GM21381 (cell line): Measurements from ENCODE around the gene RPL36.
"Not testable (repeated sequence)": the region's sequence is repeated elsewhere in the genome, so short reads cannot be mapped to it uniquely, and the experiment has no call there.

Experiments
- ATAC-seq: cut with Tn5 transposase; IDR thresholded peaks from one replicate; pipeline ENCODE4 v1.9.1; 2021; ENCODE audit warnings: mild to moderate bottlenecking, moderate library complexity; ENCODE audit not compliant: unreplicated experiment

RPL36 gene

GRCh38 chr19:5703819-5704818 lies 14.0 kb downstream of the RPL36 start:
- ATAC-seq: no peak

DNA sequence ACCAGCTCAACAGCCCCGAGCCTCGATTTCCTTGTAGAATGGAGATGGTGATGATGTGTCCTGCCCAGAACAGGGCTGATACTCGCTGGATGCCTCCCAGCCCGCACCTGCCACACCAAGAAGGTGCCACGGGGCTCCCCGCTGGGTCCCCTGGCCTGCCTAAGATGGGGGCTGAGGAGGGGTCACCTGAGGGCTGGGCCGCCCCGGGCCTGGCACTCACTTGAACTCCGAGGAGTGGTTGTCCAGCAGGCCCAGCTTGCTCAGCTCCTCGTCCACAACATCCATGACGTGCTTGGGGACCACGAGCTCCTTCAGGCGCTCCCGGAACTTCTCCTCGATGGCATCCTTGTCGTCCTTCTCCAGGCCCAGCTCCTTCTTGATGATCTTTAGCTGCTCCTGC lies 15.5 kb downstream of the RPL36 start:
- no peak for ATAC-seq

- no peak for ATAC-seq
Observed at GRCh38 chr19:5706876-5707573, 16.9 kb downstream of the RPL36 start.

DNA sequence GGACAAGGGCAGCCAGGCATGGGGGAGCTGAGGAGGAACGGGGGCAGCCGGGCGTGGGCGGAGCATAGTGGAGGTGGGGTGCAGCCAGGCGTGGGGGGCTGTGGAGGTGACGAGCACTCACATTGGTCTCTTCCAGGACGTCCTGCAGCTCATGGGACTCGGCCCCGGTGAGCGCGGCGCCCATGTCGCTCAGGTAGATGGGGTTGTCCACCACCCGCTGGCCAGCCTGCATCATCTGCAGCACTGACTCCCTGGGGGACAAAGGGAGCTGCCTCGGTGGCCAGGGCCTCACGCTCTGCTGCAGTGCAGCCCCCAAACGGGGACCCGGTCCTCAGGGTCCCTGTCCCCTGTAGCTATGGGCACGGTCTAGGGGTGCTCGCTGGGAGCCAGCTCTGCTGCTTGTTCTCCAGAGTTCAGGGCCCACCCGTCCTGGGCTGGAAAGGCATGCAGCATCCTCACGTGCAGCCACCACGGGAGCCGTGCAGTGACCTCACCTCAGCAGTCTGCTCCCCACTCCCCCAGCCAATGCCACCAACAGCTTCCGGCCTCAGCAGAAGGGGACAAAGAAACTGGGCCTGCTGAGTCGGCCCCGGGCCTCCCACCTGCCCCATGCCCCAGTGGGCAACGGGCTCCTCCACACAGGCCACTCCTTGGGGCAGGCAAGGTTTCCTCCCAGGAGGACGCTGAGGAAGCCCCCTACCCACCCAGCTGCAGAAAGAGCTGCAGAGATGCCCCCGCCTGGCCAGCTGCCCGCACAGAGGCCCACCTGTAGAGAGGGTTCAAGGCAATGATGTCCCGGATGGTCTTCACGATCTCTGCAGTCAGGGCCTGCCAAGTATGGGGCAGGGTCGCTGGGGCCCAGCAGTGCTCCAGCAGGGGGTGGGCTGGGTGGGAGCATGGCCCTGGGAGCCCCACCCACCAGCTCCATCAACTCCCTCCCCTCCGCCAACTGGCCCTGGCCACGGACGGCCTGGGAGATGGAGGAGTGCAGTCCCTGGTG lies 17.8 kb downstream of the RPL36 start:
- ATAC-seq: no peak

DNA sequence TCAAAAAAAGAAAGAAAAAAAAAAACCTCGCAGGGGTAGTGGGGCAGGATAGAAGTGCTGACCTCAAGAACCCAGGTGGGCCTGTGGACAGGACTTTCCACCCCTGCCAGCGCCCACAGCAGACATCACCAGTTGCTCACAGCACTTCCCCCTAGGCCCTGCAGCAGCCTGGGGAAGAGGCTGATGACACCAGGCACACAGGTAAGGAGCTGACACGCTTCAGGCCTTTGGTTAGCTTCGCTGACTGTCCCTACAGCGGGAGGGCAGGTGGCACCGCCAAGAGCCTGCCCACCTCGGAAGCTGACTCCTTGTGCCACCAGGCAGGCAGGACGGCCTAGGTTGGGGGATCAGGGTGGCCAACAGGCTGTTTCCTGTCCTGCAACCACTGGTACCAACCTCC lies 20.9 kb downstream of the RPL36 start:
- no peak for ATAC-seq

GRCh38 chr19:5711713-5712161 lies 21.6 kb downstream of the RPL36 start:
- ATAC-seq: no peak

GRCh38 chr19:5713228-5713627 lies 23.1 kb downstream of the RPL36 start:
- no peak for ATAC-seq

- no peak for ATAC-seq
Observed at GRCh38 chr19:5714816-5715215, 24.7 kb downstream of the RPL36 start.

DNA sequence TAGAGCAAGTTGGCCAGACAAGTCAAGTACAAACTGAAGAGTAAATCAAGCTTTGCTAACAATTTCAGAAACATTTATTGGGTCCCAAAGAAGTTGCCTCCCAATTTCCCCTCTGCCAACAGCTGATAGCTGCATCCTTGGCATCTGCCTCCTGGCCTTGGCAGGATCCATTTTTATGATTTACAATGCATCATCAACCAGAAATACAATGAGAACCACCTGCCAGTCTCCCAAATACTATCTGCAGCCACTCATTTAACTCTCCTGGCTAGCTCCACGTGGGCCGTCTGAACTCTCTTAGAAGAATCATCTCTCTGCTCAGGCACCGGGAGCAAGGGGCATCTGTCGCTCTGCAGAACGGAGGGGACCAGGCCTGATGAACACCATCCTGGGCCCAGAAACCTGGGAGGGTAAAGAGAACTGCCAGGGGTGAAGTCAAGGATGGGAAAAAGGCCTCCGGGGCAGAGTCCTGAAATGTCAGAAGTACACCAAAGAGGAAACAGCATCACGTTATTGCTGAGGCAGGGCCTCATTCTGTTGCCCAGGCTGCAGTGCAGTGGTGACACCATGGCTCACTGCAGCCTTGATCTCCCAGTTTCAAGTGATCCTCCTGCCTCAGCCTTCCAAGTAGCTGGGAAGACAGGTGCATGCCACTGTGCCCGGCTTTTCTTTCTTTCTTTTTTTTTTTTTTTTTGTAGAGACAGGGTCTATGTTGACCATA lies 27.3 kb downstream of the RPL36 start:
- no peak for ATAC-seq

- ATAC-seq: no peak
Observed at GRCh38 chr19:5718037-5718578, 28.0 kb downstream of the RPL36 start.

DNA sequence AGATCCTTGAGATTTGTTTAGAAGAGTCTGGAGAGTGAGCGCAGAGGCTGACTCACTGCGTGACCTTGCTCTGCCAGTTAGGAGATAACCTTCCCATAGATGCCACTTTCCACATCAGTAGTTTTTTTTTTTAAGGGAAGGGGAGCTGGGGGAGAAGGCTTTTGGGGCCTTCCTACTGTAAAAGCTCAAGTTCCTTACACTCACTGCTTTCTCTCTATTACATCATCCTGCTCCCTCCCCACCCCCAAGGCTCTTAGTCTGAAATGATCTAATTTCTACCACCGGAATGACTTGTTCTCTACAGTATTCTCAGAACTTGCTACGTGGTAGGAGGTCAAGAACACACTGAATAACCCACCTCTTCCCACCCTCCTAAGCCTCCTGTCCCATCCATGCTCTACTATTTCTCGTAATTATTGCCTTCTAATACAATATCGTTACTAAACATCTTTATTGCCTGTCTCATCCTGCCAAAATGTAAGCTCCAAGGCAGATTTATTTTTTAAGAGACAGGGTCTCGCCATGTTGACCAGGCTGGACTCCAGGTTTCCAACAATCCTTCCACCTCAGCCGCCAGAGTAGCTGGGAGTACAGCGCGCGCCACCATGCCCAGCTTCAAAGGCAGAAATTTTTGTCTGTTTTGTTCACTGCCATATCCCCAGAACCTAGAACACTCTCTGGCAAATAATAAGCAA lies 28.6 kb downstream of the RPL36 start:
- no peak for ATAC-seq

GRCh38 chr19:5719274-5719960 lies 29.3 kb downstream of the RPL36 start:
- no peak for ATAC-seq

DNA sequence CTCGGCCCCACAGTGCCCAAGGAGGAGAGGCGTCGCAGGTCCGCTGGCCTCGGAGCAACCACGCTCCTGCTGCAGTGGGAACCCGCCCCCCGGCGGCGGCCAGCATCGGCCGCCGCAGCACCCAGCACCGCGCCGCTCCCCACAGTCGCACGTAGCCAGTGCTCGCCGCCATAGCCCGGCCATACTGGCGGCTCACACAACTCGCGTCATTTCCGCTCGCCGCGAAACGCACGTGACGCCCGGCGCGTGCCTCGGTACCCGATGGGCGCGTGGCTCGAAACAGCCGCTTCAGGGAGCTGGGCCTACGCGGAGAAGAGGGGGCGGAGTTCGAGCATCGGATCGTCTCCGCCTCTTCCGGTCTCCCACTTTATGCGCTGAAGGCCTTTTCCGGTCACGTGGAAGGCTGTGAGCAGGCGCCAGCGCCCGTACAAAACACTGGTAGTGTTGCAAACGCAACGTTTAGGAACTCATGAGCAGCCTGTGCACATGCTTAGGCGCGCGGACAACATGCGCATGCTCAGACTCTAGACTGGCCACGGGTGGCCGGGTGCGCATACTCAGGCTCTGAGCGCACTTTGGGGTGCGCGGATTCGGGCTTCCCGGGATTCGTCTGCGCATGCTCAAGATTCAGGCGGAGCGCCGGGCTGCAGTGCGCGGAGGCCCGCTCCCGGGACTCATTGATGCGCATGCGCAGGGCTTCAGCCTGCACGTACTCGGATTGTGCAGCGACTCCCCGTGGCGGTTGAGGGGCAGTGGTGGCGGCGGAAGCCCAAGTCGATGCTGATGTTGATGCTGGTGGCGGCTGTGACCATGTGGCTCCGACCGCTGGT lies 30.1 kb downstream of the RPL36 start, which contains the start of the genes CATSPERD and LONP1:
TSS of gene CATSPERD (plus strand) at position 677 of the 830 bp plus-strand sequence. CDS start at position 778, 101 bp downstream.
TSS of gene LONP1 (minus strand) at position 186 of the 830 bp plus-strand sequence. CDS start at position 172, 14 bp downstream.
- peak; percentile 88 for ATAC-seq

- ATAC-seq: no peak
Observed at GRCh38 chr19:5727453-5728050, 37.5 kb downstream of the RPL36 start.

DNA sequence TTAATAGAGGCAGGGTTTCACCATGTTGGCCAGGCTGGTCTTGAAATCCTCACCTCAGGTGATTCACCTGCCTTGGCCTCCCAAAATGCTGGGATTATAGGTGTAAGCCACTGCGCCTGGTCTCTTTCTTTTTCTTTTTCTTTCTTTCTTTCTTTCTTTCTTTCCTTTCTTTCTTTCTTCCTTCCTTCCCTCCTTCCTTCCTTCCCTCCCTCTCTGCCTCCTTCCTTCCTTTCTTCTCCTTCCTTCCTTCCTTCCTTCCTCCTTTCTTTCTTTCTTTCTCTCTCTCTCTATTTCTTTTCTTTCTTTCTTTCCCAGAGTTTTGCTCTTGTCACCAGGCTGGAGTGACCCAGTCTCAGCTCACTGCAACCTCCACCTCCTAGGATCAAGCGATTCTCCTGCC lies 43.1 kb downstream of the RPL36 start:
- not testable (repeated sequence) for ATAC-seq

DNA sequence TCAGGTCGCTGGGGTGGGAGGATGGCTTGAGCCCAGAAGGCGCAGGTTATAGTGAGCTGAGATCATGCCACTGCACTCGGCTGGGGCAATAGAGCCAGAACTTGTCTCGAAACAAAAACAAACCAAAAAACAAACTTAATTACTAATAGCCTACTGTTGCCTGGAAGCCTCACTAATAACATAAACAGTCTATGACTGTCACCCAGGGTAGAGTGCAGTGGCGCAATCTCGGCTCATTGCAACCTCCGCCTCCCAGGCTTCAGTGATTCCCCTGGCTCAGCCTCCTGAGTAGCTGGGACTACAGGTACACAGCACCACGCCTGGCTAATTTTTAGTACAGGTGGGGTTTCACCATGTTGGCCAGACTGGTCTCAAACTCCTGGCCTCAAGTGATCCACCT lies 48.3 kb downstream of the RPL36 start:
- ATAC-seq: no peak
